Osteoblast (primary cell): ENCODE data around the gene KIF4A. TPM values are rescaled to one million over a fixed set of nuclear protein-coding genes. Genes with fewer than 3 reads are reported as not detected.

Experiments used
- DNase-seq: peaks from one replicate; pipeline ENCODE4 v3.0.0; 2011; ENCODE audit warnings: low spot score, mixed read lengths; ENCODE audit not compliant: insufficient read length; ENCODE audit errors: missing footprints
- H2AFZ ChIP-seq: 2 replicates; pipeline ENCODE4 v1.6.0; 2011; ENCODE audit warnings: mild to moderate bottlenecking, low read length
- H3K27ac ChIP-seq: 2 replicates; pipeline ENCODE4 v1.5.1; 2011; ENCODE audit warnings: mild to moderate bottlenecking, low read depth, low read length, moderate library complexity
- H3K27me3 ChIP-seq: 2 replicates; pipeline ENCODE4 v1.6.0; 2012; ENCODE audit warnings: mild to moderate bottlenecking, control low read depth, inconsistent platforms, low read length, moderate library complexity; ENCODE audit not compliant: insufficient read depth
- H3K36me3 ChIP-seq: 2 replicates; pipeline ENCODE4 v1.5.1; 2011; ENCODE audit warnings: mild to moderate bottlenecking, low read length, control low read depth, moderate library complexity; ENCODE audit not compliant: insufficient read depth
- H3K4me1 ChIP-seq: 2 replicates; pipeline ENCODE4 v1.5.1; 2011; ENCODE audit warnings: mild to moderate bottlenecking, low read length, control low read depth, moderate library complexity; ENCODE audit not compliant: insufficient read depth
- H3K4me2 ChIP-seq: 2 replicates; pipeline ENCODE4 v1.6.0; 2011; ENCODE audit warnings: mild to moderate bottlenecking, low read length; ENCODE audit not compliant: insufficient read depth
- H3K4me3 ChIP-seq: fragments of 200-600 bp; sonication (generic); 3 replicates; pipeline ENCODE4 v1.5.1; 2012; ENCODE audit warnings: mild to moderate bottlenecking, low read length, inconsistent platforms; ENCODE audit not compliant: insufficient read depth
- H3K79me2 ChIP-seq: 2 replicates; pipeline ENCODE4 v1.6.0; 2012; ENCODE audit warnings: mild to moderate bottlenecking, low read length, control low read depth, inconsistent platforms; ENCODE audit not compliant: insufficient read depth
- H3K9me3 ChIP-seq: 2 replicates; pipeline ENCODE4 v1.5.1; 2011; ENCODE audit warnings: low read depth, low read length, control low read depth
- H4K20me1 ChIP-seq: 2 replicates; pipeline ENCODE4 v1.6.0; 2012; ENCODE audit warnings: mild to moderate bottlenecking, low read length, control low read depth; ENCODE audit not compliant: insufficient read depth
- total RNA-seq: library from RNA; depleted of rRNA; stranded (reverse); fragments of >200 nt; gene quantifications from 2 replicates; pipeline ENCODE4 v1.2.3, GENCODE V29; 2012
- TF ChIP-seq, protein P1 (sequence below): IDR thresholded peaks from 2 replicates; pipeline ENCODE4 v1.5.1; 2011; ENCODE audit warnings: mild to moderate bottlenecking, low read depth, low read length, moderate library complexity; ENCODE audit errors: extremely low read depth

The KIF4A gene
- total RNA-seq, 1 donor: 2.2 TPM

DNA sequence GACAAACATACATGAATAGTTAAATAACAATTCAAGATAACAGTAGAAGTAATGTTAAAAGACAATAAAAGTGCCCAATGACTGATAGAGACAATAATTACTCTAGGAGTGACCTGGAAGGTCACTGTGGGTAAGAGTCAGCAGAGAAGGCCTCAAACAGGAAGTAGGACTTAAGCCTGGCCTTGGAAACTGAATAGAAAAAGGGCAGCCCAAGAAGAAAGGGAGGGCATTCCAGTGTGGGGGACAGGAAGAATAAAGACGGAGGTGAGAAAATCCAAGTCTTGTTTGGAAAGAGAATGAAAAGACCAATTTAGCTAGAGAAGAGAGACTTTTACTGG, 35.9 kb upstream of the KIF4A start:
- TF ChIP-seq, protein P1, sequence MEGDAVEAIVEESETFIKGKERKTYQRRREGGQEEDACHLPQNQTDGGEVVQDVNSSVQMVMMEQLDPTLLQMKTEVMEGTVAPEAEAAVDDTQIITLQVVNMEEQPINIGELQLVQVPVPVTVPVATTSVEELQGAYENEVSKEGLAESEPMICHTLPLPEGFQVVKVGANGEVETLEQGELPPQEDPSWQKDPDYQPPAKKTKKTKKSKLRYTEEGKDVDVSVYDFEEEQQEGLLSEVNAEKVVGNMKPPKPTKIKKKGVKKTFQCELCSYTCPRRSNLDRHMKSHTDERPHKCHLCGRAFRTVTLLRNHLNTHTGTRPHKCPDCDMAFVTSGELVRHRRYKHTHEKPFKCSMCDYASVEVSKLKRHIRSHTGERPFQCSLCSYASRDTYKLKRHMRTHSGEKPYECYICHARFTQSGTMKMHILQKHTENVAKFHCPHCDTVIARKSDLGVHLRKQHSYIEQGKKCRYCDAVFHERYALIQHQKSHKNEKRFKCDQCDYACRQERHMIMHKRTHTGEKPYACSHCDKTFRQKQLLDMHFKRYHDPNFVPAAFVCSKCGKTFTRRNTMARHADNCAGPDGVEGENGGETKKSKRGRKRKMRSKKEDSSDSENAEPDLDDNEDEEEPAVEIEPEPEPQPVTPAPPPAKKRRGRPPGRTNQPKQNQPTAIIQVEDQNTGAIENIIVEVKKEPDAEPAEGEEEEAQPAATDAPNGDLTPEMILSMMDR: no peak
- H3K4me1 ChIP-seq: no peaks in the 10 kb centered on the region
- DNase-seq: no peak
- no peak overlapping the region for H3K4me3 ChIP-seq
- H3K36me3 ChIP-seq: no peaks in the 10 kb centered on the region
- H4K20me1 ChIP-seq: no peaks in the 10 kb centered on the region
- no peaks in the 10 kb centered on the region for H3K79me2 ChIP-seq
- H3K4me2 ChIP-seq: no peak overlapping the region
- no peak overlapping the region for H3K27ac ChIP-seq
- H2AFZ ChIP-seq: no peak overlapping the region
- no peaks in the 10 kb centered on the region for H3K9me3 ChIP-seq
- H3K27me3 ChIP-seq: no peaks in the 10 kb centered on the region

DNA sequence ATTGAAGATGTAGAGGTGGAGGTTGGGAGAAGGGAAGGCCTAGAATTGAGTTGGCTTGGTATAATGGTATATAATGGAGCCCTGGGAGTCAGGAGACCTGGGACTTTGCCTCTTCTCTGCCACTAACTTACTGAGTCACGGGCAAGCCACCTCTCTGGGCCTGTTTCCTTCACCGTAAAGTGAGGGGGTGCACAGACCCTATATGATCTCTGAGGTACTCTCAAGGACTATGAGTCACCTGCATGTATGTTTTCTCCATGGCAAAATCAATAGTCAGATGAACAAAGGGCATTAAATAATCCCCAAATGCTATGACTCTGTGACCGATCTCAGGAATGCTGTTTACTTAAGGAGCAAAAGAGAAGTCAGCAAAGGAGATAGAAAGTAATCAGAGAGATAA, 35.0 kb upstream of the KIF4A start:
- Histone ChIP-seq H3K4me3 (no peak overlapping the region), H3K79me2 (no peaks in the 10 kb centered on the region), H3K4me2 (no peak overlapping the region), H2AFZ (no peak overlapping the region), H3K27me3 (no peaks in the 10 kb centered on the region), H3K36me3 (no peaks in the 10 kb centered on the region), H3K27ac (no peak overlapping the region), H3K4me1 (no peaks in the 10 kb centered on the region), H4K20me1 (no peaks in the 10 kb centered on the region), H3K9me3 (no peaks in the 10 kb centered on the region)
- no peak for DNase-seq
- TF ChIP-seq, protein P1: no peak

DNA sequence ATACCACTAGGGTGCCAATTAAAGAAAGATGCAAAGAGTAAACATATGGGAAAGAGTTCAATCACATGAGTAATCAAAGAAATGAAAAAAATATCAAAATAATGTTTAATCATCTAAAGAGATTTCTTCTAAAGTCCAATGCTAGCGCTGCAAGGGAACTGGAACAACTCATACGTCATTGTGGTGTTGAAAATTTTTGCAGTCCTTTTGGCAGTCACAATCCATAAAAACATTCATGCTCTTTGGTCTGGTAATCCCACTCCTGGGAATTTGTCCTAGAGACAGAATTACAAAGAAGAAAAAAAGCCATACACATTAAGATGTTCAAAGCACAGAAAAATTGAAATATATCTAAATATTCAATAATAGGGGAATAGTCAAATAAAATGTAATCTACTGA, 34.5 kb upstream of the KIF4A start:
- TF ChIP-seq, protein P1: no peak
- H3K36me3 ChIP-seq: no peaks in the 10 kb centered on the region
- DNase-seq: no peak

DNA sequence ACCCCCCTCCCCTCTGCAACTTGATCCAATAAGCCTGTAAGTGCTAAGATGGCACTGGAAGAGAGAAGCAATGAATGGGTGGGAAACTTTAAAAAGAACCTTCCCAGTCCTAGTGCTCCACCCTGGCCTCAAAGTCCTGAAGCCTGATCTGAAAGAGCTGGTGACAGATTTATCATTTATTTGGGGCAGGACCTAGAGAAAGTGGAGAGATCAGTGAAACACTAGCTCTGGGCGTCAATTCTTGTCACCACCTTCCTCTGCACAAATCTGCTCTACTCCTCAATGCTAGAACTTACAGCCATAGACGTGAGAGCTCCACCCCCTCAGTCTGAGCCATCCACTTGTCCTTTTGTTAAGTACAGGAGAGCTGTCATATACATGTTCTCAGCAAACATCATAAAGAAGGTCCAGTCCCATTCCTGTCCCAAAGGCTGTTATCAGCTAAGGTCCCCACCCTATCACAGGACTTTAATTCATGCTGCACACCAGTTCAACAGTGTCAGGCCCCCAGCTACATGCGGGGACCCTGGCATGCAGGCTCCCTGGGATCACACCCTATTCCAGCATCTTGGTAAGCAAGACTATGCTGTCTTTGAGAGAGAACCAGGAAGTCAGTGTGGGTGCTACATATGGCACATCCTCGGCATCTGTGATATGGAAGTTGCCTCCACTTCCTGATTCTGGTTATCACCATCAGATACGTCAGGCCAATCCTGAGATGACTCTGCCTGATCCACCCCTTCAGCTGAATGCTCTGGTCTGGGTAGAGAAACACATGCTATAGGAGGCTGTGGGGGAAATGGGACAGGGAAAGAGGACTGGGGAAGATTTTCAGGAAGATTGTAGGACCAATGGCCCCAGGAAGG, 32.2 kb upstream of the KIF4A start:
- no peaks in the 10 kb centered on the region for H3K9me3 ChIP-seq
- TF ChIP-seq, protein P1: no peak
- no peaks in the 10 kb centered on the region for H3K36me3 ChIP-seq
- no peak overlapping the region for H3K4me2 ChIP-seq
- no peaks in the 10 kb centered on the region for H3K4me1 ChIP-seq
- no peaks in the 10 kb centered on the region for H3K79me2 ChIP-seq
- no peak overlapping the region for H3K27ac ChIP-seq
- no peak for DNase-seq
- no peaks in the 10 kb centered on the region for H4K20me1 ChIP-seq
- H3K27me3 ChIP-seq: no peaks in the 10 kb centered on the region
- no peak overlapping the region for H3K4me3 ChIP-seq
- no peak overlapping the region for H2AFZ ChIP-seq

More for the DNA sequence above, 34.5 kb upstream of the KIF4A start:
- no peaks in the 10 kb centered on the region for H3K27me3 ChIP-seq
- H4K20me1 ChIP-seq: no peaks in the 10 kb centered on the region
- no peak overlapping the region for H3K4me3 ChIP-seq
- no peaks in the 10 kb centered on the region for H3K79me2 ChIP-seq
- no peaks in the 10 kb centered on the region for H3K4me1 ChIP-seq
- no peak overlapping the region for H3K4me2 ChIP-seq
- no peaks in the 10 kb centered on the region for H3K9me3 ChIP-seq
- H2AFZ ChIP-seq: no peak overlapping the region
- H3K27ac ChIP-seq: no peak overlapping the region
